Measurements from ENCODE around the gene UCK1. TPM values are rescaled to one million over a fixed set of nuclear protein-coding genes. Genes with fewer than 3 reads are reported as not detected.

Gene UCK1
- total RNA-seq, 1 donor from 2014 or later = 30.4 TPM

DNA sequence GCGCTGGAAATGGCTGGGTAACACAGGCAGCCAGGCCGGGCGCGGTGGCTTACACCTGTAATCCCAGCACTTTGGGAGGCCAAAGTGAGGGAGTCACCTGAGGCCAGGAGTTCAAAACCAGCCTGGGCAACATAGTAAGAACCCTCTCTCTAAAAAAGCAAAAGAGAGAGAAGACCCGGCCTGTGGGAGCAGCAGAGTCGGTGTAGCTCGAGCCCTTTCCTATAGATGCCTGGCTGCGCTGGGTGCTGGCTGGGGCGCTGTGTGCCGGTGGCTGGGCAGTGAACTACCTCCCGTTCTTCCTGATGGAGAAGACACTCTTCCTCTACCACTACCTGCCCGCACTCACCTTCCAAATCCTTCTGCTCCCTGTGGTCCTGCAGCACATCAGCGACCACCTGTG lies 9.2 kb downstream of the UCK1 start:
- ATAC-seq (ENCODE audit: low read depth) = no peak
- no peak for DNase-seq
- Mint-ChIP-seq H3K27ac (no peak overlapping the region), H3K4me1 (no peaks in the 10 kb centered on the region), H3K27me3 (no peaks in the 10 kb centered on the region), H3K36me3 (ENCODE audit: low read depth) (peaks cover 85% of the 10 kb centered on the region), H3K9me3 (no peaks in the 10 kb centered on the region), H3K4me3 (no peak overlapping the region)
- ChIA-PET POLR2A (no interaction called here), CTCF (no interaction called here)
- intact Hi-C loops (cut with micrococcal nuclease) = no loop called here
- TF ChIP-seq, protein P1, sequence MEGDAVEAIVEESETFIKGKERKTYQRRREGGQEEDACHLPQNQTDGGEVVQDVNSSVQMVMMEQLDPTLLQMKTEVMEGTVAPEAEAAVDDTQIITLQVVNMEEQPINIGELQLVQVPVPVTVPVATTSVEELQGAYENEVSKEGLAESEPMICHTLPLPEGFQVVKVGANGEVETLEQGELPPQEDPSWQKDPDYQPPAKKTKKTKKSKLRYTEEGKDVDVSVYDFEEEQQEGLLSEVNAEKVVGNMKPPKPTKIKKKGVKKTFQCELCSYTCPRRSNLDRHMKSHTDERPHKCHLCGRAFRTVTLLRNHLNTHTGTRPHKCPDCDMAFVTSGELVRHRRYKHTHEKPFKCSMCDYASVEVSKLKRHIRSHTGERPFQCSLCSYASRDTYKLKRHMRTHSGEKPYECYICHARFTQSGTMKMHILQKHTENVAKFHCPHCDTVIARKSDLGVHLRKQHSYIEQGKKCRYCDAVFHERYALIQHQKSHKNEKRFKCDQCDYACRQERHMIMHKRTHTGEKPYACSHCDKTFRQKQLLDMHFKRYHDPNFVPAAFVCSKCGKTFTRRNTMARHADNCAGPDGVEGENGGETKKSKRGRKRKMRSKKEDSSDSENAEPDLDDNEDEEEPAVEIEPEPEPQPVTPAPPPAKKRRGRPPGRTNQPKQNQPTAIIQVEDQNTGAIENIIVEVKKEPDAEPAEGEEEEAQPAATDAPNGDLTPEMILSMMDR (IDR thresholded peaks at IDR 0.05) = no peak

DNA sequence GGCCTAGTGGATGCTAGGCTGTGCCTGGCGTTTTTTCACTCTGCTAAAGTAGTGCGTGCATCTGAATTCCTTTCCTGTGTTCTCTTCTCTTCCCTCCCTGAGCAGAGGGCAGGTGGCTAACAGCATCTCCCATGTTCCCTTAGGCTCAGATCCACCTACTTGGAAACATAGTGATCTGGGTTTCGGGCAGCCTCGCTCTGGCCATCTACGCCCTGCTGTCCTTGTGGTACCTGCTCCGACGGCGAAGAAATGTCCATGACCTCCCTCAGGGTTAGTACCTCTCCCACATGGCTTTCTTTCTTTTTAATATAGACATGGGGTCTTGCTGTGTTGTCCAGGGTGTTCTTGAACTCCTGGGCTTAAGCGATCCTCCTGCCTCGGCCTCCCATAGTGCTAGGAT lies 9.9 kb downstream of the UCK1 start:
- Mint-ChIP-seq H3K4me1 (no peaks in the 10 kb centered on the region), H3K27me3 (no peaks in the 10 kb centered on the region), H3K36me3 (ENCODE audit: low read depth) (peaks cover 79% of the 10 kb centered on the region), H3K4me3 (no peak overlapping the region), H3K9me3 (no peaks in the 10 kb centered on the region), H3K27ac (no peak overlapping the region)
- intact Hi-C loops (cut with micrococcal nuclease) = no loop called here
- ChIA-PET CTCF (no interaction called here), POLR2A (no interaction called here)
- TF ChIP-seq, protein P1 (IDR thresholded peaks at IDR 0.05) = no peak
- ATAC-seq (ENCODE audit: low read depth) = no peak
- no peak for DNase-seq

DNA sequence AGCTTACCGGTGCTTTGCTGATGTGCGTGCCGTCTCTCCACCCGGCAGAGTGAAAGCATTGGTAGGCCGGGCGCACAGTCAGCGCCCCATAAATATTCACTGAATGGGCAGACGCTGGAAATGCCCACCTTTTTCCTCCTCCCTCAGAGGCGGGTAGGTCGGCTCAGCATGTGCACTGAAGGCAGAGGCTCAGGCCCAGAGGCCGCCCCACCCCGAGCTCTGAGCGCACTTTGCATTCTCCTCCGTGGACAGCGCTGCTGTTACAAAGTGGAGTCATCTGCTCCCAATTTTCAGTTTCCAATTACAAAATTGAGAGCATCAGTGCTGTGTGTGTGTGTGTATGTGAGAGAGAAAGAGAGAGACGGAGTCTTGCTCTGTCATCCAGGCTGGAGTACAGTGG lies 10.6 kb downstream of the UCK1 start:
- H3K9me3 Mint-ChIP-seq = no peaks in the 10 kb centered on the region
- POLR2A ChIA-PET = no interaction called here
- H3K4me1 Mint-ChIP-seq = no peaks in the 10 kb centered on the region
- no peak for DNase-seq
- no peak overlapping the region for H3K27ac Mint-ChIP-seq
- peaks cover 72% of the 10 kb centered on the region for H3K36me3 Mint-ChIP-seq (ENCODE audit: low read depth)
- CTCF ChIA-PET = no interaction called here
- no peaks in the 10 kb centered on the region for H3K27me3 Mint-ChIP-seq
- ATAC-seq (ENCODE audit: low read depth) = no peak
- H3K4me3 Mint-ChIP-seq = no peak overlapping the region
- intact Hi-C loops (cut with micrococcal nuclease) = no loop called here
- TF ChIP-seq, protein P1 (IDR thresholded peaks at IDR 0.05) = no peak

DNA sequence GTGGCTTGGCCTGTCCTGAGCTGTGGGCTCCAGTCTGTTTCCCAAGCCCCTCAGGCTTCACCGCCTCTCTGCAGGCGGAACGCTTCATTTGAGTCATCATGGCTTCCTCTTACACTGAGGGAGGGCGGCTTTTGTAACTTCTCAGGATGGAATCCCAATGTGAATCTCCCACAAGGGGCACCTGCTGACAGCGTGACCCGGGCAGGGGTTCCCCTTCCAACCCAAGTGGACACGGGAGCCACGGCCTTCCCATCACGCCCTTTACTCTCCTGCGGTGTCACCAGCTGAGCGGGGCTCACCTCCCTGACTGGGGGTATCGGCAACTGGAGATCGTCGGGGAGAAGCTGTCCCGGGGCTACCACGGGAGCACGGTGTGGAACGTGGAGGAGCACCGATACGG lies 12.5 kb downstream of the UCK1 start:
- DNase-seq = no peak
- TF ChIP-seq, protein P1 (IDR thresholded peaks at IDR 0.05) = no peak
- Mint-ChIP-seq H3K36me3 (ENCODE audit: low read depth) (peaks cover 61% of the 10 kb centered on the region), H3K9me3 (no peaks in the 10 kb centered on the region), H3K27me3 (no peaks in the 10 kb centered on the region), H3K4me1 (peaks cover 5% of the 10 kb centered on the region), H3K4me3 (no peak overlapping the region), H3K27ac (no peak overlapping the region)
- CTCF ChIA-PET = no interaction called here
- POLR2A ChIA-PET = no interaction called here
- intact Hi-C loops (cut with micrococcal nuclease) = no loop called here
- ATAC-seq (ENCODE audit: low read depth) = no peak

DNA sequence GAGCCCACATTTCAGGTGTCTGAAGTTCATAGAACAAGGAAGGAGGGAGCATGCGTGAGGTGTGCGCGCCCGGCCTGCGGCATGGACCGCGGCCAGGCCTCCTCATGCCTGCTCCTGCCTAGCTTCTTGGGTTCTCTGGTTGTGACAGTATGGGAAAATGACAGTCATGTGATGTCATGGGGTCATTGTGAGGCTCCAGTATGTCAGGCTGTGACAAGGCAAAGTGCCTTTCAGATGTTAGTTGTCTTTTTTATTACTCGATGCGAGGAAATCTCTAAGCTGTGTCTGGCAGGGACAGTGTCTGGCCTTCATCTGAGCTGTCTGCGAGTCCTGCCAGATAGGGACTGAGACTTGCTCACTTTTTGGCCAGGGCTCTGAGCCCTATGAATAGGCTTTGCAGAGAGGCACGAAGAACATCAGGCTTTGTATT lies 13.3 kb downstream of the UCK1 start:
- TF ChIP-seq, protein P1 (IDR thresholded peaks at IDR 0.05) = no peak
- Mint-ChIP-seq H3K9me3 (no peaks in the 10 kb centered on the region), H3K36me3 (ENCODE audit: low read depth) (peaks cover 61% of the 10 kb centered on the region), H3K4me3 (no peak overlapping the region), H3K4me1 (peaks cover 5% of the 10 kb centered on the region), H3K27ac (no peak overlapping the region), H3K27me3 (no peaks in the 10 kb centered on the region)
- POLR2A ChIA-PET = no interaction called here
- ATAC-seq (ENCODE audit: low read depth) = no peak
- CTCF ChIA-PET = no interaction called here
- intact Hi-C loops (cut with micrococcal nuclease) = no loop called here
- DNase-seq = no peak
